DND-41 (cell line): ENCODE results near the gene CCDC78.

ENCODE experiments used
- ATAC-seq: fragments of 200-7000 bp; cut with Tn5 transposase; 3 replicates; pipeline ENCODE4 v1.9.1; 2021; ENCODE audit warnings: low read depth; ENCODE audit not compliant: insufficient read depth
- DNase-seq: peaks from one replicate; pipeline ENCODE4 v3.0.0-alpha.2; 2020
- H2AFZ ChIP-seq: 2 replicates; pipeline ENCODE4 v1.6.0; 2012; ENCODE audit warnings: low read depth, low read length
- H3K27ac ChIP-seq: 2 replicates; pipeline ENCODE4 v1.5.1; 2012; ENCODE audit warnings: low read length, inconsistent platforms
- H3K27me3 ChIP-seq: fragments of 200-600 bp; sonication (generic); 2 replicates; pipeline ENCODE4 v1.6.0; 2012; ENCODE audit warnings: low read length, mild to moderate bottlenecking, inconsistent platforms; ENCODE audit not compliant: insufficient read depth, poor library complexity
- H3K36me3 ChIP-seq: 2 replicates; pipeline ENCODE4 v1.5.1; 2012; ENCODE audit warnings: low read length, inconsistent platforms; ENCODE audit not compliant: insufficient read depth
- H3K4me1 ChIP-seq: 2 replicates; pipeline ENCODE4 v1.5.1; 2012; ENCODE audit warnings: mild to moderate bottlenecking, low read length; ENCODE audit not compliant: insufficient read depth
- H3K4me2 ChIP-seq: 2 replicates; pipeline ENCODE4 v1.6.0; 2012; ENCODE audit warnings: mild to moderate bottlenecking, moderate library complexity, low read length, inconsistent platforms; ENCODE audit not compliant: insufficient read depth
- H3K4me3 ChIP-seq, 2 experiments: fragments of 200-600 bp in 1 of 2; shearing (Covaris generic) in 1 of 2; 2 replicates each; pipeline ENCODE4 v1.5.1; 2012 to 2016; ENCODE audit warnings: inconsistent platforms in 2 of 2, low read length in 2 of 2, mild to moderate bottlenecking in 2 of 2, low read depth in 1 of 2, moderate library complexity in 1 of 2
- H3K79me2 ChIP-seq: 2 replicates; pipeline ENCODE4 v1.6.0; 2012; ENCODE audit warnings: low read length, inconsistent platforms; ENCODE audit not compliant: insufficient read depth
- H3K9ac ChIP-seq: 2 replicates; pipeline ENCODE4 v1.6.0; 2012; ENCODE audit warnings: low read depth, mild to moderate bottlenecking, inconsistent platforms, low read length, moderate library complexity
- H3K9me3 ChIP-seq: 2 replicates; pipeline ENCODE4 v1.5.1; 2012; ENCODE audit warnings: low read length, moderate library complexity, mild to moderate bottlenecking, inconsistent platforms; ENCODE audit not compliant: insufficient read depth, severe bottlenecking
- H4K20me1 ChIP-seq: 2 replicates; pipeline ENCODE4 v1.6.0; 2012; ENCODE audit warnings: low read length; ENCODE audit not compliant: insufficient read depth
- EZH2 ChIP-seq: IDR thresholded peaks from 3 replicates; pipeline ENCODE4 v1.6.1; 2012; ENCODE audit warnings: borderline replicate concordance, low read depth, mild to moderate bottlenecking, moderate library complexity, low read length, inconsistent platforms; ENCODE audit not compliant: severe bottlenecking
- TF ChIP-seq, protein P1 (sequence below): IDR thresholded peaks from 2 replicates; pipeline ENCODE4 v1.5.1; 2012; ENCODE audit warnings: borderline replicate concordance, low read length, moderate library complexity, mild to moderate bottlenecking; ENCODE audit not compliant: poor library complexity, severe bottlenecking; ENCODE audit errors: extremely low read depth

The CCDC78 gene

DNA sequence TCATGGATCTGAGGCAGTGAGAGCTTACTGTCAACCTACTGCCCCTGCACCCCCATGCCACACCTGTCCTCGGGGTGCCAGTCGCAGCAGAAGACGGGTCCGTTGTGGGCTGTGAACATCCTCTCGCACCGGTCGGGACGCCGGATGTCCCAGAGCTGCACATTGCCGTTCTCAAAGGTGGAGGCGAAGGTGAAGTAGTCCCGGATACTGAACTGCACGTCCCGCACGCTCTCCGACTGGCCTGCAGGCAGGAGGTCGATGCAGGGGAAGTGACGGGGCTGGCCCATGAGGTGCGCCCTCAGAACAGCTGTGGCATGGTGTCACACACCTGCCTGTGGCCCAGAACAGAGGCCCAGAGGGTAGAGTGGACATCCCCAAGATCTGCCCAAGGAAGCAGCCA lies 38.7 kb downstream of the CCDC78 start:
- H3K79me2 ChIP-seq, result peaks cover 35% of the 10 kb centered on the region
- no peak overlapping the region for H3K4me3 ChIP-seq
- no peaks in the 10 kb centered on the region for H3K27me3 ChIP-seq
- ATAC-seq (no peak), DNase-seq (no peak)
- no peaks in the 10 kb centered on the region for H3K9me3 ChIP-seq
- no peak overlapping the region for H2AFZ ChIP-seq
- no peak overlapping the region for H3K9ac ChIP-seq
- no peak overlapping the region for H3K27ac ChIP-seq
- TF ChIP-seq, protein P1, sequence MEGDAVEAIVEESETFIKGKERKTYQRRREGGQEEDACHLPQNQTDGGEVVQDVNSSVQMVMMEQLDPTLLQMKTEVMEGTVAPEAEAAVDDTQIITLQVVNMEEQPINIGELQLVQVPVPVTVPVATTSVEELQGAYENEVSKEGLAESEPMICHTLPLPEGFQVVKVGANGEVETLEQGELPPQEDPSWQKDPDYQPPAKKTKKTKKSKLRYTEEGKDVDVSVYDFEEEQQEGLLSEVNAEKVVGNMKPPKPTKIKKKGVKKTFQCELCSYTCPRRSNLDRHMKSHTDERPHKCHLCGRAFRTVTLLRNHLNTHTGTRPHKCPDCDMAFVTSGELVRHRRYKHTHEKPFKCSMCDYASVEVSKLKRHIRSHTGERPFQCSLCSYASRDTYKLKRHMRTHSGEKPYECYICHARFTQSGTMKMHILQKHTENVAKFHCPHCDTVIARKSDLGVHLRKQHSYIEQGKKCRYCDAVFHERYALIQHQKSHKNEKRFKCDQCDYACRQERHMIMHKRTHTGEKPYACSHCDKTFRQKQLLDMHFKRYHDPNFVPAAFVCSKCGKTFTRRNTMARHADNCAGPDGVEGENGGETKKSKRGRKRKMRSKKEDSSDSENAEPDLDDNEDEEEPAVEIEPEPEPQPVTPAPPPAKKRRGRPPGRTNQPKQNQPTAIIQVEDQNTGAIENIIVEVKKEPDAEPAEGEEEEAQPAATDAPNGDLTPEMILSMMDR, result no peak
- TF ChIP-seq EZH2, result no peak
- H3K36me3 ChIP-seq, result peaks cover 52% of the 10 kb centered on the region
- H4K20me1 ChIP-seq, result peaks cover 25% of the 10 kb centered on the region
- peaks cover 65% of the 10 kb centered on the region for H3K4me1 ChIP-seq
- peak overlapping the region; percentile 19; the same call in 1 of the 2 replicates for H3K4me2 ChIP-seq

DNA sequence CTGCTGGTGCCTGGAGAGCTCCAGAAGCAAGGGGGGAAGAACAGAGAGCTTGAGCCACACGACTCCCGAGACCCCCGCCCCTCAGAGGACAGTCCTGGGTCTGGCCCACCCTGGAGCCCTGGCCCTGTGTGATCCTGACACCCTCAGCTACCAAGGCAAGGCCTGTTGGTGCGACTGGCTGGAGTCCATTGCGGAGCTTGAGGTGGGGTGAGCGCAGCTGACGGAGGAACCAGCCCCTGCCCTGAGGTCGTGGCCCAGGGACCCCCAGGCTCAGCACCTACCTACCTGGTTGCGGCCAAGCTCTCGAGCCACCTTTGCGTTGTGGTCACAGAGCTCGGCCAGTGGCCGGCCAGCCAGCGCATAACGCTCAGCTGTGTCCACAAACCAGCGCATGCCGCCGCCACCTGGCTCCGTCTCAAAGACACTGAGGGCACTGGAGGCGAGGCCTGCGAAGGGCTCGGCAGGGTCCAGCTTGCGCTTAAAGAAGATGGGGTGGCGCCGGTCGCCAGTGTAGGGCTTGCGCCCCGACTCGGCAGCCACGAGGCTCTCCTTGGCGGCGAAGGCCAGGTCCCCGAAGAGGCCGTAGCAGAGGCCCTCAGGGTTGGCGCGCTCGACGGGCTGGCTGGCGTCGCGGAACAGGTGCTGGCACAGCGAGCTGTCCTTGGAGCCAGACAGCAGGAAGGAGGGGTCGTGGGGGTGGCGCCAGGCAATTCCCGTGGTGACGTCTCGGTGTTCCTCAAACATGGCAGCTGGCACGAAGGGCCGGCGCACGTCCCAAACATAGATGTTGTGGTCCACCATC lies 39.6 kb downstream of the CCDC78 start:
- peaks cover 44% of the 10 kb centered on the region for H3K79me2 ChIP-seq
- DNase-seq, result no peak
- H3K27me3 ChIP-seq, result no peaks in the 10 kb centered on the region
- no peak overlapping the region for H3K27ac ChIP-seq
- ATAC-seq, result no peak
- H3K4me3 ChIP-seq, result no peak overlapping the region
- no peak overlapping the region for H2AFZ ChIP-seq
- H4K20me1 ChIP-seq, result peaks cover 33% of the 10 kb centered on the region
- H3K4me1 ChIP-seq, result peaks cover 74% of the 10 kb centered on the region
- H3K9ac ChIP-seq, result no peak overlapping the region
- H3K4me2 ChIP-seq, result no peak overlapping the region
- TF ChIP-seq, protein P1, result no peak
- TF ChIP-seq EZH2, result no peak
- H3K9me3 ChIP-seq, result no peaks in the 10 kb centered on the region
- peaks cover 60% of the 10 kb centered on the region for H3K36me3 ChIP-seq

DNA sequence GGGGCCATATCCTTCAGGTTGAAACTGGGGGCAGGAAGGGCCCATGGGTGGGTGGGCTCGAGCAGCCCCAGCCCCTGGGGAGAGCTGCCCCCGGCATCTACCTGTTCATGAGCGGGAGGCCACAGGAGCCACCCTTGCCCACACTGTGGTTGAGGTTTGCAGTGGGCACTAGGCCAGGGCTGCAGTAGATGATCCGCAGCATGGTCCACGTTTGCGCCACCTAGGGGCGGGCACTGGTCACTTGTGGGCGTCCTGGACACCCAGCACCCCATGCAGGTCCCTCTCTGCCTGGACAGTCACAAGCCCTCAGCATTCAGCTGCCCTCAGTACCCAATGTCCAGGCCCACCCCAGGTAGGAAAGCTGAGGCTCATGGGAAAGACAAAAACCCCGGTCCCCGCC lies 40.3 kb downstream of the CCDC78 start:
- Histone ChIP-seq H2AFZ (no peak overlapping the region), H3K79me2 (peaks cover 51% of the 10 kb centered on the region), H3K4me2 (no peak overlapping the region), H3K27ac (no peak overlapping the region), H3K36me3 (peaks cover 67% of the 10 kb centered on the region), H3K9ac (no peak overlapping the region), H3K4me1 (peaks cover 81% of the 10 kb centered on the region), H4K20me1 (peaks cover 40% of the 10 kb centered on the region), H3K9me3 (no peaks in the 10 kb centered on the region), H3K27me3 (no peaks in the 10 kb centered on the region), H3K4me3 (no peak overlapping the region)
- TF ChIP-seq, protein P1, result peak; percentile 51
- TF ChIP-seq EZH2, result no peak
- DNase-seq, result no peak
- ATAC-seq, result no peak
